ENCODE data around the gene RENBP.

GRCh38 chrX:153887385-153887784 is 57.1 kb downstream of the RENBP start:
- TF ChIP-seq CTCF (IDR thresholded peaks at IDR 0.05): no peak
- TF ChIP-seq EP300 (IDR thresholded peaks at IDR 0.05): no peak
- TF ChIP-seq POLR2AphosphoS5 (IDR thresholded peaks at IDR 0.05): no peak
